Measurements from ENCODE around the gene PITPNM1.

- TF ChIP-seq CTCF (IDR thresholded peaks at IDR 0.05) (no peak), EP300 (IDR thresholded peaks at IDR 0.05) (no peak), POLR2A (IDR thresholded peaks at IDR 0.05) (no peak)
These were observed 1.8 kb downstream of the PITPNM1 start for GRCh38 chr11:67503119-67504004.
